ENCODE results near the gene TAS2R60. TPM values are rescaled to one million over a fixed set of nuclear protein-coding genes. Genes with fewer than 3 reads are reported as not detected.

TAS2R60 gene
- total RNA-seq (1 to 10 TPM in 1 of 2 donors, not detected in 1; 1.0 TPM), polyA plus RNA-seq (under 1 TPM in 1 of 2 donors, not detected in 1; 0.05 TPM)
- long read RNA-seq, donor 1 = 0 reads
- long read RNA-seq, donor 2 = 0 reads
- long read RNA-seq, donor 3 = 0 reads
- long read RNA-seq, donor 4 = 0 reads
- long read RNA-seq, donor 5 = 0 reads

DNA sequence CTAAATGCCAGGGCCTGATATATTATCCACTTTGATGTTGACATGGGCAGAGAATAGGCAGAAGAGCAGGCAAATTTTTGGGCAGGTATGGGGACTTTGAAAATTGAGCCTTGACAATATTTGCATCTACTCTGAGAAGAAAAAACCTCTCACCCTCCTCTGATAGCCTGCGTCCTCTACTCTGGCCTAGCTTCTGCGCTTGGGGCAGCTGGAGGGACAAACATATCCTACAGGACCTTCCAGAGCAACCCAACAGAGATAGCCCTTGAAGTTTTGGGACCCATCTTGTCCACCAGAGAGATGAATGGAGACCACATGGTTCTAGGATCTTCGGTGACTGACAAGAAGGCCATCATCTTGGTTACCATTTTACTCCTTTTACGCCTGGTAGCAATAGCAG lies at the start of gene TAS2R60:
TAS2R60 (plus strand) TSS at position 301 of the 400 bp plus-strand sequence; CDS start at position 301, 0 bp downstream.
- Histone ChIP-seq H3K4me1 (ENCODE audit: control insufficient read depth in 5 of 5, insufficient read depth in 5 of 5, low read length in 5 of 5) (no peaks in the 10 kb centered on the region), H3K9ac (ENCODE audit: insufficient read depth in 1 of 2, low read length in 2 of 2) (no peak within 1 kb of the TSS), H3K27me3 (ENCODE audit: control insufficient read depth in 3 of 3, insufficient read depth in 3 of 3, low read length in 2 of 3) (peaks cover 0 to 3% (median 0%) of the 10 kb centered on the region in 3 donors), H3K36me3 (ENCODE audit: control insufficient read depth in 4 of 4, insufficient read depth in 4 of 4, low read length in 4 of 4) (no peaks in the 10 kb centered on the region), H3K4me3 (no peak within 1 kb of the TSS), H3K9me3 (ENCODE audit: control insufficient read depth in 4 of 4, insufficient read depth in 3 of 4, low read length in 3 of 4) (peaks cover 0 to 1% (median 0%) of the 10 kb centered on the region in 4 donors), H3K27ac (ENCODE audit: low read depth in 1 of 2, low read length in 1 of 2) (no peak within 1 kb of the TSS)
- WGBS, 2 donors = 71 to 93% methylated on average over 4 of the region's 4 CpGs
- DNase-seq (no peak), ATAC-seq (ENCODE audit: insufficient read depth, low FRiP score) (no peak)
- TF ChIP-seq, protein P1, sequence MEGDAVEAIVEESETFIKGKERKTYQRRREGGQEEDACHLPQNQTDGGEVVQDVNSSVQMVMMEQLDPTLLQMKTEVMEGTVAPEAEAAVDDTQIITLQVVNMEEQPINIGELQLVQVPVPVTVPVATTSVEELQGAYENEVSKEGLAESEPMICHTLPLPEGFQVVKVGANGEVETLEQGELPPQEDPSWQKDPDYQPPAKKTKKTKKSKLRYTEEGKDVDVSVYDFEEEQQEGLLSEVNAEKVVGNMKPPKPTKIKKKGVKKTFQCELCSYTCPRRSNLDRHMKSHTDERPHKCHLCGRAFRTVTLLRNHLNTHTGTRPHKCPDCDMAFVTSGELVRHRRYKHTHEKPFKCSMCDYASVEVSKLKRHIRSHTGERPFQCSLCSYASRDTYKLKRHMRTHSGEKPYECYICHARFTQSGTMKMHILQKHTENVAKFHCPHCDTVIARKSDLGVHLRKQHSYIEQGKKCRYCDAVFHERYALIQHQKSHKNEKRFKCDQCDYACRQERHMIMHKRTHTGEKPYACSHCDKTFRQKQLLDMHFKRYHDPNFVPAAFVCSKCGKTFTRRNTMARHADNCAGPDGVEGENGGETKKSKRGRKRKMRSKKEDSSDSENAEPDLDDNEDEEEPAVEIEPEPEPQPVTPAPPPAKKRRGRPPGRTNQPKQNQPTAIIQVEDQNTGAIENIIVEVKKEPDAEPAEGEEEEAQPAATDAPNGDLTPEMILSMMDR (IDR thresholded peaks at IDR 0.05; ENCODE audit: control extremely low read depth, extremely low read depth) = no peak

DNA sequence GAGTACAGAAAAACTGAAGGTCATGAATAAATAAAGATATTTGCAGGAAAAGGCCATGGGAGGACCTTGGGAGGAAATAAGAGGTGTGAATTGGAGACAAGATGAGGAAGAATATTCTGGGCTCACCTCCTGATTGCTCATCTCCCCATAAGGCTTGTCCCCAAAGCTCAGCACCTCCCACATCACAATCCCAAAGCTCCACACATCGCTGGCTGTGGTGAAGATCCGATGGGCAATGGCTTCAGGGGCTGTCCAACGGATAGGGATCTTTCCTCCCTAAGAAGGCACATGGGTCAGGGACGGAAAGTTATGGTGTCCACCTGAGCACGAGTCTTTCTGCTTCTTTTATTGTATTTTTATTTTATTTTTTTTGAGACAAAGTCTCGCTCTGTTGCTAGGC lies 49.2 kb upstream of the TAS2R60 start:
- 94 to 97% methylated on average over 6 of the region's 6 CpGs for WGBS, 2 donors
- ATAC-seq (ENCODE audit: insufficient read depth, low FRiP score) (no peak), DNase-seq (no peak)
- no peaks in the 10 kb centered on the region for H3K27me3 ChIP-seq (ENCODE audit: control insufficient read depth in 3 of 3, insufficient read depth in 3 of 3, low read length in 2 of 3)
- H3K9me3 ChIP-seq (ENCODE audit: control insufficient read depth in 4 of 4, insufficient read depth in 3 of 4, low read length in 3 of 4) = peaks cover 0 to 2% (median 0%) of the 10 kb centered on the region in 4 donors
- no peak overlapping the region for H3K27ac ChIP-seq (ENCODE audit: low read depth in 1 of 2, low read length in 1 of 2)
- H3K9ac ChIP-seq (ENCODE audit: insufficient read depth in 1 of 2, low read length in 2 of 2) = no peak overlapping the region
- TF ChIP-seq, protein P1 (IDR thresholded peaks at IDR 0.05; ENCODE audit: control extremely low read depth, extremely low read depth) = no peak
- peaks cover 5 to 33% (median 20%) of the 10 kb centered on the region in 4 donors for H3K36me3 ChIP-seq (ENCODE audit: control insufficient read depth in 4 of 4, insufficient read depth in 4 of 4, low read length in 4 of 4)
- peaks cover 0 to 91% (median 41%) of the 10 kb centered on the region in 5 donors for H3K4me1 ChIP-seq (ENCODE audit: control insufficient read depth in 5 of 5, insufficient read depth in 5 of 5, low read length in 5 of 5)
- H3K4me3 ChIP-seq = no peak overlapping the region

- no peak overlapping the region for H3K4me3 ChIP-seq
- peaks cover 0 to under 1% (median 0%) of the 10 kb centered on the region in 4 donors for H3K9me3 ChIP-seq (ENCODE audit: control insufficient read depth in 4 of 4, insufficient read depth in 3 of 4, low read length in 3 of 4)
- H3K27me3 ChIP-seq (ENCODE audit: control insufficient read depth in 3 of 3, insufficient read depth in 3 of 3, low read length in 2 of 3) = no peaks in the 10 kb centered on the region
- H3K9ac ChIP-seq (ENCODE audit: insufficient read depth in 1 of 2, low read length in 2 of 2) = no peak overlapping the region
- peaks cover 0 to 26% (median 13%) of the 10 kb centered on the region in 4 donors for H3K36me3 ChIP-seq (ENCODE audit: control insufficient read depth in 4 of 4, insufficient read depth in 4 of 4, low read length in 4 of 4)
- TF ChIP-seq, protein P1 (IDR thresholded peaks at IDR 0.05; ENCODE audit: control extremely low read depth, extremely low read depth) = no peak
- 65 to 74% methylated on average over 6 of the region's 6 CpGs for WGBS, 2 donors
- H3K27ac ChIP-seq (ENCODE audit: low read depth in 1 of 2, low read length in 1 of 2) = no peak overlapping the region
- DNase-seq (no peak), ATAC-seq (ENCODE audit: insufficient read depth, low FRiP score) (no peak)
- peaks cover 0 to 87% (median 41%) of the 10 kb centered on the region in 5 donors for H3K4me1 ChIP-seq (ENCODE audit: control insufficient read depth in 5 of 5, insufficient read depth in 5 of 5, low read length in 5 of 5)
These were observed 48.5 kb upstream of the TAS2R60 start for GRCh38 chr7:143394777-143395176.

Data from lung (tissue), 16 donors.